GM19240 (cell line): ENCODE data around the gene PLPP6.

ENCODE experiments used
- DNase-seq: peaks from one replicate; pipeline ENCODE4 v3.0.0; 2011; ENCODE audit warnings: low spot score; ENCODE audit not compliant: insufficient read length

Gene PLPP6

GRCh38 chr9:4662989-4663792 lies 1.1 kb downstream of the PLPP6 start:
- DNase-seq, result no peak

- no peak for DNase-seq
Observed at GRCh38 chr9:4663956-4664355, 1.9 kb downstream of the PLPP6 start.

GRCh38 chr9:4665357-4665756 lies 3.3 kb downstream of the PLPP6 start:
- DNase-seq, result no peak

DNA sequence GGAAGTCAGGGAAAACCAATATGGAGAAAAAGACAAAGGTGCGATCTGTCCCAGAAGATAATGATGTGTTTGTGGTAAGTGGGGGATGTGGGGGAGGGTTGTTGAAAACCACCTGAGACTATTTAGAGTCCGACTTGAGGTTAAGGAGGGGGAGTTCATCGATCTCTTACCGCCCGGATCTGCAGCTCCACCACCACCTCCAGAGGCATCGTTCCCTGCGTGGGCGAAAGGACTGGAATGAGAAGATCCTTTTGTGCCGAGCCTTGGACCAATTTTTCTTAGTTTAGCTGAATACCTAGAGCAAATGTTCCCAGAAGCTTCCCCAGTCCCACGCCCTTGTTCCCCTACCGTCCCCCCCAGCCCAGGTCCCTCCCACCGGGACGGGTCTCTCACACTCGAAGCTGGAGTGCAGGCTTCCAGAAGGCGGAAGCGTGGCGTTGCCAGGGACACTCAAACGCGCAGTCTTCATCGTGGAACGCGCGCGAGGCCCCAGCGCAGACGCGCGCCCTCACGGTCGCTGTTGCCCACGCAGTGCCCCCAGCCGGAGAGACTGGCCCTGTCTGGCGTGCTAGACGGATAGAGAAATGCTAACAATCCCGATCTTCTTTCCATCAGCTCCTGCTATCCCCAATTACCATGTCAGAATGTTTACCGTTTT lies 4.1 kb downstream of the PLPP6 start, which contains the start of gene SPATA6L:
TSS of gene SPATA6L (minus strand) at position 439 of the 658 bp plus-strand sequence. CDS start at position 209, 230 bp downstream.
- DNase-seq, result no peak

- no peak for DNase-seq
Observed at GRCh38 chr9:4667681-4668080, 5.6 kb downstream of the PLPP6 start.

- DNase-seq, result no peak
Observed at GRCh38 chr9:4668604-4669003, 6.5 kb downstream of the PLPP6 start.

- DNase-seq, result no peak
Observed at GRCh38 chr9:4669890-4670289, 7.8 kb downstream of the PLPP6 start.

GRCh38 chr9:4670591-4670990 lies 8.5 kb downstream of the PLPP6 start:
- no peak for DNase-seq

DNA sequence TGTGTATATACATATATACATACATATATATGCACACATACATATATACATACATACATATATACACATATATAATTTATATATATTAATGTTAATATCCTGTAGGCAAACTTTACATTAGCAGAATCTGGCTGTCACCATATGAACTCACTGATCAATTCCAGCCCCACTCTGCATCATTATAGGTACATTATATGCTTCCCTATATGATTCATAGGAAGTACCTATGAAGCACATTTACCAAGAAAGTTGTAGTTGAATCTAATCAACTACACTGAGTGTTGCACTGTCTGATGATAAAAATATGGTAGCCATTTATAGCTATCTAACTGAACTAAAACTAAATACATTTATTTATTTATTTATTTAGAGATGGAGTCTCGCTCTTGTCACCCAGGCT lies 9.6 kb downstream of the PLPP6 start:
- no peak for DNase-seq

DNA sequence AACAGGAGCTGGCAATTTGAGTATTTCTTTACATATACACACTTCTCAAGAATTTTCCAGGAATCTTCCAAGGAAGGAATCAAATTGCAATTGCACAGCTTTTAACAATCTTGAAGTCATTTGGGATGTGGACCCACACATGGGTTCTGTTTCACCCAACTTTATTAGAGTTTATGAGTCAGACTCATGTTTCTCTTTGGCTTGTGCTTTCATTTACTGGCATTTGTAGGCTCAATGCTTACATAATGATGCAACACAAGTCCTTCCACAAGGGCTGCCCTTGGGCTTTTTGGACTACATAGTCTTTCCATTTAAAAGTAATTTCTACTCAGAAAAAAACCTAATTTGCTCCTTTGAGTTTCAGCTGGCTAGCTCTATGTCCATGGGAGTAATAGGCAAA lies 12.7 kb downstream of the PLPP6 start:
- DNase-seq, result no peak

GRCh38 chr9:4677392-4677791 lies 15.3 kb downstream of the PLPP6 start:
- DNase-seq, result no peak

GRCh38 chr9:4678679-4679267 lies 16.7 kb downstream of the PLPP6 start:
- DNase-seq, result no peak

DNA sequence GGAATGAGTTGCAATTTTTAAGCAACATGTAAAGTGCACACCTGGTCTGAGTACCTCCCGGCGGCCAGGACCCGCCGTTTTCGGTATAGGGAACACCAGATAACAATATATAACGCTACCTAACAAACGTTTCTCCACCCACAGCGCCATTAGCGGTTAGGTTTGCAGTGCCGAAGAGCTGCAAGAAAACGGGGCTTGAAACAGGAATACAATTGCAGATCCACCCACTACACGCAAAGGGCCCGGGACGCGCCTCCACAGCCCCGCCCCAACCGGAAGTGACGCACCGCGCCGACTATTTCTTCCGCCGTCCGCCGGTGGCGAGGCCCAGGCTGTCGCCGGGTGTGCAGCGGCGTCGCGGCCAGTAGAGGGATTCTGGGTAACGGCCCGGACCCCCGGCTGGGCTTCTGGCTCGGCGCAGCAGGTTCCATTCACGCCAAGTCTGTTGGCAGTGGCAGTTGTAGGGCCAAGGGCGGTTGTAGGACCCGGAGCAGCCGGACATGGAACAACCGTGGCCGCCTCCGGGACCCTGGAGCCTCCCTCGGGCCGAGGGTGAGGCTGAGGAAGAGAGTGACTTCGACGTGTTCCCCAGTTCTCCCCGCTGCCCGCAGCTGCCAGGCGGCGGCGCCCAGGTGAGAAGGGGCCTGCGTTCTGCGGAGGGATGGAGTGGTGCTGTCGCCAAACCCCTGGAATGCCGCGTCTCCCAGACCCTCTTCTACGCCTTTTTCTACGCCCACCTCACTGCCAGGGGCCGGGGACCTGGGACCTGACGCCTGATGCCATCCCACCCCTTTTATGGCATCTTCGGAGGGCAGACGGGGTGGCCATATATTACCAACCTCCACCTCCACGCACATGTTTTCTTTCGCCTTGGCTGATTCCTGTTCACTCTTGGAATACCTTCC lies 17.4 kb downstream of the PLPP6 start, which contains the start of gene CDC37L1:
TSS of gene CDC37L1 (plus strand) at position 302 of the 905 bp plus-strand sequence. CDS start at position 501, 199 bp downstream.
- DNase-seq, result peak; percentile 87

DNA sequence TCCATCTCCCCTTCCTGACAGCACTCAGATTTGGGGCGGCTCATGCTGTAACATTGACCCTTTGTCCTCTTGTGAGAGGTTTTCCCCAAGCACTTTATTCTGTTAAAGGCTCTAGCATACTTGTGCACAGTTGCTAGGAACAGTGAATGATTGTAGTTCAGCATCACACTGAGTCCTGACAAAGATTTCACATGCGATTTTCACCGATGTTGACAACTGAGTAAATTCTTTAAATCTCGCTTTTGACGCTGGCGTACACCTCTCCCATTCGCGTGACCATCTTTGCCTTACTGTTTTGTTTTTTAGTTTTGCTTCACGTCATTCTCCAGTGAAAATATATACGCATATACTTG lies 18.1 kb downstream of the PLPP6 start:
- no peak for DNase-seq

GRCh38 chr9:4680750-4681149 lies 18.7 kb downstream of the PLPP6 start:
- no peak for DNase-seq

GRCh38 chr9:4684820-4685219 lies 22.7 kb downstream of the PLPP6 start:
- DNase-seq, result no peak

- DNase-seq, result no peak
Observed at GRCh38 chr9:4686112-4686511, 24.0 kb downstream of the PLPP6 start.

- no peak for DNase-seq
Observed at GRCh38 chr9:4686584-4686983, 24.5 kb downstream of the PLPP6 start.

GRCh38 chr9:4689021-4689420 lies 26.9 kb downstream of the PLPP6 start:
- DNase-seq, result no peak

DNA sequence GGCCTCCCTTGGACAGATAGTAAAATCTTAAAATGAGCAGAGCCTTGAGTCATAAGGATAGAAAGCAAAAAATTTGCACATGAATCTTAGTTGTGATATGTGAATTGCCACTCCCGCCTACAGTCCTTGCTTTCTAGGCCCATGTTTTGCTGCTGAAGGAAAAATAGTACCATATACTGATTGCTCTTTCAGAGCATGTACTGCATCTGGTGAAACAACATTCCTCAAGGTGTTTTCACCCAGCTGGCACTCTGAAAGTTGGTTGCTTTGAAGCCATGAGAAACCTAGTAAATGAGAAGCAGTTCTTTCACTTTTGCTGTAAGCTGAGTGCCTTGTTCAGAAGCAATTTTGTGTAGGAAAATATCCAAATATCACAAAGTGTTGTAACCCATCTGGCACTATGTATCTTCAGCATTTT lies 27.6 kb downstream of the PLPP6 start:
- no peak for DNase-seq

GRCh38 chr9:4690144-4690543 lies 28.1 kb downstream of the PLPP6 start:
- no peak for DNase-seq
